ENCODE data around the gene TMEM82.

Gene TMEM82

GRCh38 chr1:15722411-15722810 lies 19.9 kb upstream of the TMEM82 start:
- DNase-seq: no peak

DNA sequence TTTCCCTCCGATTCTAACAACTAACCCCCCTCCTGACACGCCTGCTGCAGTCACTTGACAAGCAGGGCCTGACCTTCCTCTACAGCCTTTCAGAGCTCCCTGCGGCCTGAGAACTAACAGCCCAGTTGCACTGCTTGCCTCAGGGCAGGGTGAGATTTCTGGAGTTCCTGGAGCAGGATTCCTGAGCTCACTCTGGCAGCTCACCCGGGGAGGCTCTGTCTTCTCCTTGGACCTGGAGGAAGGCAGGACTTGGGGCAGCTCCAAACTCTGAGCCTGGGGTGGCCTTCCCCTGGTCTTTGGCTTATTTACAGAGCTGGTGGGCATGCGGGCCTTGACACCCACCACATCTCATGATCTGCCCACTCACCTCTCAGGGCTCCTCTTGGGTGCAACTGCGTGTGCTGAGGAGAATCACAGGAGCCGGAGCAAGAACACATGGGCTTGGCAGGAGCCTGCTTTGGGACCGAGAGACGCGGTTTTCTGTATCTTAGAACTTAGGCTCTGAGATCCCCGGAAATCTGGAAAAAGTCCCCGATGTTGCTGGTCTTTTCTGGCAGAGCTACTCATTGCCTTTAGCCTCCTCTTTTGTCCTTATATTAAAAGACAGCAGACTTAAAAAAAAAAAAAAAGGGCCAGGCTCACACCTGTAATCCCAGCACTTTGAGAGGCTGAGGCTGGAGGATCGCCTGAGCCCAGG lies 19.3 kb upstream of the TMEM82 start:
- DNase-seq: no peak

DNA sequence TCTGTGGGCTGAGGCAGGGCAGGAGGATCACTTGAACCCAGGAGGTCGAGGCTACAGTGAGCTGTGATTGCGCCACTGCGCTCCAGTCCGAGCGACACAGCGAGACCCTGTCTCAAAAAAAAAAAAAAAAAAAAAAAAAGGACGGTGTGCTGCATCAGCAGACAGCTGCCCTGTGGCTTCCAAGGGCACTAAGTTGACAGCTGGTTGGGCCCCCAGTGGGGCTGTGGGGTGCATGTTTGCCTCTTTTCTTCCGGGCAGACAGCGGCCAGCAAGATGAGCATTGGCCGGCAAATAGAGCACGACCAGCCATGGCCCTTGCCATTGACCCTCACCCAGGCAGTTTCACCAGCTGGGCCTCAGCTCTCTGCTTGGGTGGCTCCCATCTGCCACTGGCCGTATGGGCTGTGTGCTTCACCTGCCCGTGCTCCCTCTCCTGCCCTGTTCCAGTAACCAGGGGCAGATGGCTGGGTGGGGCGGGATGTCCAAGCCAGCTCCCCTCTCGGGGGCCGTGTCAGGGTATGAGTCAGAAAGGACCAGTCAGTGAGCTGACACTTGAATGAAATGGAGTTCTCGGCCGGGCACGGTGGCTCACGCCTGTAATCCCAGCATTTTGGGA lies 18.6 kb upstream of the TMEM82 start:
- DNase-seq: no peak

GRCh38 chr1:15724949-15725880 lies 17.1 kb upstream of the TMEM82 start:
- DNase-seq: no peak

DNA sequence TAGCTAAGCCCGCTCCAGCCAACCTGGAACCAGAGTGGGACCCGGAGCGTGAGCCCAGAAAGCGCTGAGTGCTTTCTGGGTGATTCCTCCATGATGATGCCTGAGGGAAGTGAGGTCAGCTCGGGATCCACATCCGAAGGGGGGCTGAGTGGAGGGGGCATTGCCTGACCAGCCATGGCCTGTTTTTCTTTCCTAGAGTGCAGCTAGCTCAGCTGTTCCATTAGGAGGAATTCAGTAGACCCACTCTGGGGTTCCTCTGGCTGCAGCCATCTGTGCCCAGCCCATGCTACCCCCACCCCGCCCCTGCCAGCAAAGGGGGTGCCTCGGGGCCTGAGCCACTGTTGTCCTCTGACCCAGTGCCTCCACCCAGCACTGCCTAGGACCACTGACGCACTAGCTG lies 15.8 kb upstream of the TMEM82 start:
- no peak for DNase-seq

GRCh38 chr1:15727021-15727420 lies 15.3 kb upstream of the TMEM82 start:
- DNase-seq: no peak

DNA sequence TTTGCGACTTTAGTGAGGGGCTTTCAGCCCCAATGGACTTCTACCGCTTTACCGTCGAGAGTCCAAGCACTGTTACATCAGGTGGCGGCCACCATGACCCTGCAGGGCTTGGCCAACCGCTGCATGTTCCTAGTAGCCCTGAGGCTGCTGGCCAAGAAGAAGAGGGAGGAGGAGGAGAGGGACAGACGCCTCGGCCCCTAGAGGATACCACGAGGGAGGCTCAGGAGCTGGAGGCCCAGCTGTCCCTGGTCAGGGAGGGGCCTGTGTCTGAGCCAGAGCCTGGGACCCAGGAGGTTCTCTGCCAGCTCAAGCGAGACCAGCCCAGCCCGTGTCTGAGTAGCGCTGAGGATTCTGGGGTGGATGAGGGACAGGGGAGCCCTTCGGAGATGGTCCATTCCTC lies 14.9 kb upstream of the TMEM82 start:
- DNase-seq: no peak

DNA sequence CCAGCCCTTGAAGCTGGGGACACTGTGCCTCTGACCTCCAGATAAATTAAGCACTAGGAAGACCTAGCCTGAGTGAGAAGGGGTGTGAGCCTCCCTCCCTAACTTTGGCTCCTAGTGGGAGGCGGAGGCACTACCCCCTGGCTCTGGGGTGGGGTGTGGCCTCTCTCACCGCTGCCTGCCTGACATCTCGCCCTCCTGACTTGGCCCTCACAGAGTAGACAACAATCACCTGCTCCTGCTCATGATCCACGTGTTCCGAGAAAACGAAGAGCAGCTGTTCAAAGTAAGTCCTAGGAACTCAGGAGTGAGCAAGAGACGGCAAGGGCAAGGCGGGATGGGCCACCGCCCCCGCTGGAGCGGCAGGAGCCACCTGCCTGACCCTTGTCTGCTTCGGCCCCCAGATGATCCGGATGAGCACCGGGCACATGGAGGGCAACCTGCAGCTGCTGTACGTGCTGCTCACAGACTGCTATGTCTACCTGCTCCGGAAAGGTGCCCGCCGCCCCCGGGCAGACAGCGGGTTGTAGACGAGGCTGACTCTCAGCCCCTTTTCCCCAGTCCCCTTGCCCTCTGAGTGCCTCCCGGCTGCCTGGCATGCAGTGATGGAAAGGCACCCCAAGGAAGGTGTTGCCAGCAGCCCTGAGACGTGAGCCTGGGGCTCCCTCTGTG lies 14.3 kb upstream of the TMEM82 start:
- no peak for DNase-seq

GRCh38 chr1:15728937-15729657 lies 13.2 kb upstream of the TMEM82 start:
- DNase-seq: no peak

- no peak for DNase-seq
Observed at GRCh38 chr1:15730423-15730822, 11.9 kb upstream of the TMEM82 start.

- DNase-seq: no peak
Observed at GRCh38 chr1:15730936-15731335, 11.4 kb upstream of the TMEM82 start.

GRCh38 chr1:15731735-15732685 lies 10.3 kb upstream of the TMEM82 start:
- no peak for DNase-seq

DNA sequence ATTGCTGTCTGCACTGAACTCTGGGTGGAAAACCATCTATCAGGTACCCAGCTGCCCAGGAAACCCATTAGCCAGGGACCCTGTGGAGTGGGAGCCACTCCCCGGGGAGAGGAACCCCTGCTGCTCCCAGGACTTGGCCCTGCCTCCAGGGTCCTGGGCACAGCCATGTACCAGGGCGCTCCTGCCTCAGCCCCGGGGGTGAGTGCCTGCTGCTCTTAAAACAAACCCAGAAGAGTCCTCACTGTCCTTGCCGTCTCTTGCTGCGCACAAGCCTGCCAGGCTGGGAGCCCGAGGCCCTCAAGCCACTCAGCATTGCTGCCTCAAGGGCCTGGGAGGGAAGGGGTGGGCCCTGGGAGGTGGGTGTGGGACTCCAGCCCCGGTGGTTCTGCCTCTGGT lies 9.6 kb upstream of the TMEM82 start:
- DNase-seq: no peak

GRCh38 chr1:15733218-15733725 lies 9.0 kb upstream of the TMEM82 start:
- DNase-seq: no peak

GRCh38 chr1:15733726-15734226 lies 8.5 kb upstream of the TMEM82 start:
- DNase-seq: no peak

- DNase-seq: no peak
Observed at GRCh38 chr1:15734296-15734695, 8.0 kb upstream of the TMEM82 start.

DNA sequence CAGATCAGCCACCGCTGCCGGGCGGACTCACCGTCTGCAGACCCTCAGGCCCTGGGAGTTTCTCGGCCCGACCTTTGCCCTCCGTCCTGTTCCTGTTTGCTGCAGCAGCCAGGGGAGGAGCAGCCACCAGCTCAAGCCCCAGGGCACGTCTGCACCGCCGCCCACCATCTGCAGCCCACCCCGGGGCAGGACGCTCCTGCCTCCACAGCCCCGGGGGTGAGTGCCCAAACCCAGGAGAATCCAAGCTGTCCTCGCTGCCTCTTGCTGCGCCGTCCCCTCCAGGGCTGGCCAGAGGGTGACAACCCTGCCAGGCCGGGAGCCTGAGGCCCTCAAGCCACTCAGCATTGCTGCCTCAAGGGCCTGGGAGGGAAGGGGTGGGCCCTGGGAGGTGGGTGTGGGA lies 7.4 kb upstream of the TMEM82 start:
- no peak for DNase-seq

- DNase-seq: no peak
Observed at GRCh38 chr1:15735304-15736037, 6.8 kb upstream of the TMEM82 start.

DNA sequence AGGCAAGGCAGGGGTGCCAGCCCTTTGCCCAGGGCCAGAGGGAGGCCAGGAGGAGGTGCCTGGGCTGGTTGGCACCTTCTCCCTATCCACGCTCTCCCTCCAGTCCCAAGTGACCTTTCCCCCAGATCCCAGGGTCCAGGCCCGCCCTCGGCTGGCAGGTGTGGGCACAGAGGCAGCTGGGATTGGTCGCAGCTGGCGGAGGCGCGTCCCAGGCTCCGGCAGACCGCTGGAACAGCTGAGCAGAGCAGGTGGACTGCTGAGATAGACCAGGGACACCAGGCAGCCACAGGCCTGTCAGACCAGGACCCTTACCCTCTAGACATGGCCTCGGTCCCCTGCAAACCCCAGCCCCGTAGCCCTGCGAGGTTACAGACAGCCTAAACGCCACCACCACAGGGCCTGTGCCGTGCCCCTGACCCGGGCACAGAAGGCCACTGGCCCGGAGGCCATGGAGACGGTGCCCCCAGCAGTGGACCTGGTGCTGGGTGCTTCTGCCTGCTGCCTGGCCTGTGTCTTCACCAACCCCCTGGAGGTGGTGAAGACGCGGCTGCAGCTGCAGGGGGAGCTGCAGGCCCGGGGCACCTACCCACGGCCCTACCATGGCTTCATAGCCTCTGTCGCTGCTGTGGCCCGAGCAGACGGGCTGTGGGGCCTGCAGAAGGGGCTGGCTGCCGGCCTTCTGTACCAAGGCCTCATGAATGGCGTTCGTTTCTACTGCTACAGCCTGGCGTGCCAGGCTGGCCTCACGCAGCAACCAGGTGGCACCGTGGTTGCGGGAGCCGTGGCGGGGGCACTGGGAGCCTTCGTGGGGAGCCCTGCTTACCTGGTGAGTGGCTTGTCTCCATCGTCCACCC lies 6.0 kb upstream of the TMEM82 start, which contains the start of gene SLC25A34:
SLC25A34 (plus strand) TSS at position 221 of the 854 bp plus-strand sequence; CDS start at position 449, 228 bp downstream.
- peak; percentile 72 for DNase-seq
